ENCODE results near the gene YIPF2.
"Not testable (repeated sequence)": the region's sequence is repeated elsewhere in the genome, so short reads cannot be mapped to it uniquely, and the experiment has no call there.

The YIPF2 gene

GRCh38 chr19:10881403-10882107 is 46.9 kb downstream of the YIPF2 start:
- peaks cover 48% of the 10 kb centered on the region for H3K4me1 ChIP-seq (ENCODE audit: control insufficient read depth, low read depth, low read length)
- H3K27ac ChIP-seq (ENCODE audit: low read length) = peak overlapping the region; percentile 42
- H3K9ac ChIP-seq (ENCODE audit: low read length) = no peak overlapping the region
- no peaks in the 10 kb centered on the region for H3K36me3 ChIP-seq (ENCODE audit: control insufficient read depth, low read depth, low read length)
- no peaks in the 10 kb centered on the region for H3K9me3 ChIP-seq (ENCODE audit: control insufficient read depth, low read depth, low read length)
- H3K4me3 ChIP-seq (ENCODE audit: low read length) = peak overlapping the region; percentile 35
- H3K27me3 ChIP-seq (ENCODE audit: control insufficient read depth, insufficient read depth, low read length) = no peaks in the 10 kb centered on the region

- peaks cover 36% of the 10 kb centered on the region for H3K4me1 ChIP-seq (ENCODE audit: control insufficient read depth, low read depth, low read length)
- H3K9me3 ChIP-seq (ENCODE audit: control insufficient read depth, low read depth, low read length) = no peaks in the 10 kb centered on the region
- peak overlapping the region; percentile 8 for H3K9ac ChIP-seq (ENCODE audit: low read length)
- no peaks in the 10 kb centered on the region for H3K36me3 ChIP-seq (ENCODE audit: control insufficient read depth, low read depth, low read length)
- peak overlapping the region; percentile 34 for H3K27ac ChIP-seq (ENCODE audit: low read length)
- no peaks in the 10 kb centered on the region for H3K27me3 ChIP-seq (ENCODE audit: control insufficient read depth, insufficient read depth, low read length)
- no peak overlapping the region for H3K4me3 ChIP-seq (ENCODE audit: low read length)
These were observed 50.2 kb downstream of the YIPF2 start for GRCh38 chr19:10878253-10878652.

- not testable (repeated sequence) for H3K9me3 ChIP-seq (ENCODE audit: control insufficient read depth, low read depth, low read length); H3K27me3 ChIP-seq (ENCODE audit: control insufficient read depth, insufficient read depth, low read length); H3K36me3 ChIP-seq (ENCODE audit: control insufficient read depth, low read depth, low read length); H3K4me3 ChIP-seq (ENCODE audit: low read length); H3K9ac ChIP-seq (ENCODE audit: low read length)
- Histone ChIP-seq H3K4me1 (ENCODE audit: control insufficient read depth, low read depth, low read length) (peaks cover 40% of the 10 kb centered on the region), H3K27ac (ENCODE audit: low read length) (peak overlapping the region; percentile 34)
These were observed 50.8 kb downstream of the YIPF2 start for GRCh38 chr19:10877608-10878007.

- Histone ChIP-seq H3K4me3 (ENCODE audit: low read length) (no peak overlapping the region), H3K9ac (ENCODE audit: low read length) (no peak overlapping the region), H3K27ac (ENCODE audit: low read length) (no peak overlapping the region)
These were observed 51.8 kb downstream of the YIPF2 start for GRCh38 chr19:10876459-10877240.

GRCh38 chr19:10874024-10874423 is 54.4 kb downstream of the YIPF2 start:
- Histone ChIP-seq H3K4me3 (ENCODE audit: low read length) (no peak overlapping the region), H3K9me3 (ENCODE audit: control insufficient read depth, low read depth, low read length) (no peaks in the 10 kb centered on the region), H3K36me3 (ENCODE audit: control insufficient read depth, low read depth, low read length) (no peaks in the 10 kb centered on the region), H3K27ac (ENCODE audit: low read length) (no peak overlapping the region), H3K27me3 (ENCODE audit: control insufficient read depth, insufficient read depth, low read length) (no peaks in the 10 kb centered on the region), H3K4me1 (ENCODE audit: control insufficient read depth, low read depth, low read length) (peaks cover 11% of the 10 kb centered on the region), H3K9ac (ENCODE audit: low read length) (no peak overlapping the region)

More at GRCh38 chr19:10876459-10877240, 51.8 kb downstream of the YIPF2 start:
- Histone ChIP-seq H3K4me1 (ENCODE audit: control insufficient read depth, low read depth, low read length) (peaks cover 36% of the 10 kb centered on the region), H3K9me3 (ENCODE audit: control insufficient read depth, low read depth, low read length) (no peaks in the 10 kb centered on the region), H3K36me3 (ENCODE audit: control insufficient read depth, low read depth, low read length) (no peaks in the 10 kb centered on the region), H3K27me3 (ENCODE audit: control insufficient read depth, insufficient read depth, low read length) (no peaks in the 10 kb centered on the region)

- peak overlapping the region; percentile 83 for H3K9ac ChIP-seq (ENCODE audit: low read length)
- H3K4me1 ChIP-seq (ENCODE audit: control insufficient read depth, low read depth, low read length) = peaks cover 6% of the 10 kb centered on the region
- no peaks in the 10 kb centered on the region for H3K27me3 ChIP-seq (ENCODE audit: control insufficient read depth, insufficient read depth, low read length)
- no peaks in the 10 kb centered on the region for H3K36me3 ChIP-seq (ENCODE audit: control insufficient read depth, low read depth, low read length)
- no peak overlapping the region for H3K27ac ChIP-seq (ENCODE audit: low read length)
- peak overlapping the region; percentile 74 for H3K4me3 ChIP-seq (ENCODE audit: low read length)
- H3K9me3 ChIP-seq (ENCODE audit: control insufficient read depth, low read depth, low read length) = no peaks in the 10 kb centered on the region
These were observed 55.8 kb downstream of the YIPF2 start for GRCh38 chr19:10872546-10873107.

All from iPS-18a (cell line).